Breast epithelium (tissue), 3 donors: ENCODE data around the gene PLXNA4.

Experiments
- POLR2A ChIP-seq: fragments of 450-650 bp; IDR thresholded peaks from one replicate; pipeline ENCODE4 v1.6.1; 2016; ENCODE audit warnings: antibody characterized with exemption, mild to moderate bottlenecking, moderate library complexity
- TF ChIP-seq, protein P1 (sequence below), 3 donors: fragments of 450-650 bp; IDR thresholded peaks; one replicate each; pipeline ENCODE4 v1.5.1; 2016 to 2017; ENCODE audit warnings: antibody characterized with exemption in 3 of 3, mild to moderate bottlenecking in 3 of 3, moderate library complexity in 3 of 3

DNA sequence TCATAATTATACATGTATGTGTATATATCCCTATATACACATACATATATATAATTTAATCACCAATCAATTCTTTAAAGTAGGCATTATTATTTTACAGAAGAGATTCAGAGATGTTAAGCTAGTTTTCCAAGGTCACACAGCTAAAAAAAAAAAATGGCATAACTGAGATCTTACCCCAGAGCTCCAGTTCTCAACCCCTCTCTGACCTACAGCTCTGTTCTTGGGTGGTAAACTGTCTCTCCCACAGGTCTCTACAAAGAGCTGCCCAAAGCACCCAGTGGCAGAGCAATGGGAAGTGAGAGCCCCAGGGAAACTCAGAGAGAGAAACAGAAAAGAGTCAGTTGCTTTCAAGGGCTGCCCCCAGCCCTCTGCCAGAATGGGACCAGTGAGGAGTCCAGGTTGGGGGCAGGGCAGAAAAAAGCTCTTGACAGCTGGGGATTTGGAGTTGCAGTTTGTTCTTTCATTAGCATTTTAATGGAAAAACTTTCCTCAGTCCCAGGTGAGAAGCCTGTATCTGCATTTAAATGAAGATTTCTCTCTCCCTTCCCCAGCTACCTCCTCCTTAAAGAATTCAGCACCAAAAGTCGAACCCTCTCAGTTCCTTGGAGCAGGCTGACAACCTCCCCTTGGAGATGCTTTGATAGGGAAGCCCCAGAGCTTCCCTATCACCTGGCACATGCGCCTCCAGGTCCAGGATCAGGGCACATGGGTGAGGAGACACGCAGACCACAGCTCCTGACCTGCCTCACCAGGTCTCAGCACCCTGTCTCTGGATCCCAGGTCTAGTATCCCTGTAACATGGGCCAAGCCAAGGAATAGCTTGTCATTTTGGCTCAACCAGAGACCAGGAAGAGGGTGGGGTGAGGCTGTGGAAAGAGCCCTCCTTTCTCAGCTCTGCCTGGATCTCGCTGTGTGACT, 388.1 kb downstream of the PLXNA4 start:
- TF ChIP-seq, protein P1, sequence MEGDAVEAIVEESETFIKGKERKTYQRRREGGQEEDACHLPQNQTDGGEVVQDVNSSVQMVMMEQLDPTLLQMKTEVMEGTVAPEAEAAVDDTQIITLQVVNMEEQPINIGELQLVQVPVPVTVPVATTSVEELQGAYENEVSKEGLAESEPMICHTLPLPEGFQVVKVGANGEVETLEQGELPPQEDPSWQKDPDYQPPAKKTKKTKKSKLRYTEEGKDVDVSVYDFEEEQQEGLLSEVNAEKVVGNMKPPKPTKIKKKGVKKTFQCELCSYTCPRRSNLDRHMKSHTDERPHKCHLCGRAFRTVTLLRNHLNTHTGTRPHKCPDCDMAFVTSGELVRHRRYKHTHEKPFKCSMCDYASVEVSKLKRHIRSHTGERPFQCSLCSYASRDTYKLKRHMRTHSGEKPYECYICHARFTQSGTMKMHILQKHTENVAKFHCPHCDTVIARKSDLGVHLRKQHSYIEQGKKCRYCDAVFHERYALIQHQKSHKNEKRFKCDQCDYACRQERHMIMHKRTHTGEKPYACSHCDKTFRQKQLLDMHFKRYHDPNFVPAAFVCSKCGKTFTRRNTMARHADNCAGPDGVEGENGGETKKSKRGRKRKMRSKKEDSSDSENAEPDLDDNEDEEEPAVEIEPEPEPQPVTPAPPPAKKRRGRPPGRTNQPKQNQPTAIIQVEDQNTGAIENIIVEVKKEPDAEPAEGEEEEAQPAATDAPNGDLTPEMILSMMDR (IDR thresholded peaks at IDR 0.05), result no peak
- TF ChIP-seq POLR2A, result no peak
